Endodermal cell (in vitro differentiated cells): ENCODE measurements around the gene CSTA. TPM values are rescaled to one million over a fixed set of nuclear protein-coding genes. Genes with fewer than 3 reads are reported as not detected.

Experiments
- DNase-seq: peaks from one replicate; pipeline ENCODE4 v3.0.0-alpha.2; 2017
- H3K27ac ChIP-seq: 2 replicates; pipeline ENCODE4 v1.5.1; 2013; ENCODE audit warnings: mild to moderate bottlenecking, low read depth, low read length, moderate library complexity
- H3K27me3 ChIP-seq: 2 replicates; pipeline ENCODE4 v1.6.1; 2013; ENCODE audit warnings: mild to moderate bottlenecking, low read length, moderate library complexity; ENCODE audit not compliant: insufficient read depth, control insufficient read depth, poor library complexity, severe bottlenecking
- H3K36me3 ChIP-seq: 2 replicates; pipeline ENCODE4 v1.7.0; 2013; ENCODE audit warnings: mild to moderate bottlenecking, low read length, moderate library complexity; ENCODE audit not compliant: control insufficient read depth, insufficient read depth
- H3K4me1 ChIP-seq: one replicate; pipeline ENCODE4 v1.7.0; 2013; ENCODE audit warnings: low read length; ENCODE audit not compliant: control insufficient read depth, insufficient read depth
- H3K4me3 ChIP-seq: 2 replicates; pipeline ENCODE4 v1.5.1; 2013; ENCODE audit warnings: mild to moderate bottlenecking, low read length, moderate library complexity
- H3K9ac ChIP-seq: 2 replicates; pipeline ENCODE4 v1.6.1; 2013; ENCODE audit warnings: mild to moderate bottlenecking, low read length, moderate library complexity; ENCODE audit not compliant: poor library complexity, severe bottlenecking; ENCODE audit errors: extremely low read depth
- H3K9me3 ChIP-seq: 2 replicates; pipeline ENCODE4 v1.6.1; 2013; ENCODE audit warnings: mild to moderate bottlenecking, low read length, moderate library complexity; ENCODE audit not compliant: control insufficient read depth
- H3K27ac Mint-ChIP-seq: 2 replicates; pipeline ENCODE4 v1.8.0; 2020; ENCODE audit warnings: mixed read lengths
- H3K27me3 Mint-ChIP-seq: 2 replicates; pipeline ENCODE4 v1.8.0; 2021; ENCODE audit warnings: mild to moderate bottlenecking, mixed read lengths; ENCODE audit not compliant: insufficient read depth
- H3K36me3 Mint-ChIP-seq: 2 replicates; pipeline ENCODE4 v1.8.0; 2020; ENCODE audit warnings: low read depth, mixed read lengths
- H3K4me1 Mint-ChIP-seq: 2 replicates; pipeline ENCODE4 v1.8.0; 2020; ENCODE audit warnings: mixed read lengths
- H3K4me3 Mint-ChIP-seq: 2 replicates; pipeline ENCODE4 v1.8.0; 2020; ENCODE audit warnings: mild to moderate bottlenecking, moderate library complexity, mixed read lengths
- H3K9me3 Mint-ChIP-seq: 2 replicates; pipeline ENCODE4 v1.8.0; 2020; ENCODE audit warnings: mild to moderate bottlenecking, mixed read lengths
- CTCF ChIP-seq: fragments of 200-600 bp; sonication (generic); conservative IDR thresholded peaks from 2 replicates; pipeline ENCODE4 v1.5.0; 2021; ENCODE audit warnings: antibody characterized with exemption, mild to moderate bottlenecking
- WGBS, 2 experiments: methylation state at CpG; one replicate each; pipeline versions ENCODE4 v1.1.5 to v1.1.7; 2013; ENCODE audit warnings: missing lambda C conversion rate in 2 of 2, mixed read lengths in 1 of 2; ENCODE audit not compliant: insufficient coverage in 1 of 2, insufficient read length in 1 of 2; 5-methylcytosine and 5-hydroxymethylcytosine counted together
- total RNA-seq, 2 donors: library from RNA; stranded (reverse); fragmentation: NEBNext Ultra II Directional in 1 of 2; extraction: Animal tissue kit (Norgen Biotek cat#: 25700) in 1 of 2; gene quantifications; 2 replicates in 1 of 2; 3 replicates in 1 of 2; pipeline ENCODE4 v1.2.1, GENCODE V29; 2021

The CSTA gene
- total RNA-seq, 2 donors from 2014 or later = not detected

GRCh38 chr3:122353215-122353614, 28.2 kb downstream of the CSTA start:
- 85 to 86% methylated on average over 2 of the region's 2 CpGs for WGBS, 2 experiments
- TF ChIP-seq CTCF = no peak

GRCh38 chr3:122353893-122354401, 28.9 kb downstream of the CSTA start:
- no peak for DNase-seq
- TF ChIP-seq CTCF = no peak

More at GRCh38 chr3:122353215-122353614, 28.2 kb downstream of the CSTA start:
- H3K4me1 Mint-ChIP-seq = no peaks in the 10 kb centered on the region
- H3K9me3 Mint-ChIP-seq = no peaks in the 10 kb centered on the region
- Histone ChIP-seq H3K4me1 (no peaks in the 10 kb centered on the region), H3K27me3 (no peaks in the 10 kb centered on the region), H3K27ac (no peak overlapping the region), H3K9ac (no peak overlapping the region), H3K9me3 (no peaks in the 10 kb centered on the region), H3K4me3 (no peak overlapping the region), H3K36me3 (no peaks in the 10 kb centered on the region)
- H3K27ac Mint-ChIP-seq = no peak overlapping the region
- no peak overlapping the region for H3K4me3 Mint-ChIP-seq
- no peaks in the 10 kb centered on the region for H3K36me3 Mint-ChIP-seq
- no peak for DNase-seq
- peaks cover 9% of the 10 kb centered on the region for H3K27me3 Mint-ChIP-seq

GRCh38 chr3:122355612-122356011, 30.6 kb downstream of the CSTA start:
- DNase-seq = no peak
- WGBS, 2 experiments = 72 to 75% methylated on average over 4 of the region's 4 CpGs
- Mint-ChIP-seq H3K36me3 (peaks cover 11% of the 10 kb centered on the region), H3K4me3 (no peak overlapping the region), H3K4me1 (no peaks in the 10 kb centered on the region), H3K27me3 (peaks cover 9% of the 10 kb centered on the region), H3K27ac (no peak overlapping the region), H3K9me3 (no peaks in the 10 kb centered on the region)
- Histone ChIP-seq H3K4me3 (no peak overlapping the region), H3K36me3 (peaks cover 14% of the 10 kb centered on the region), H3K4me1 (no peaks in the 10 kb centered on the region), H3K27me3 (no peaks in the 10 kb centered on the region), H3K27ac (no peak overlapping the region), H3K9me3 (no peaks in the 10 kb centered on the region), H3K9ac (no peak overlapping the region)
- no peak for TF ChIP-seq CTCF

More at GRCh38 chr3:122353893-122354401, 28.9 kb downstream of the CSTA start:
- H3K9me3 Mint-ChIP-seq = no peaks in the 10 kb centered on the region
- no peak overlapping the region for H3K4me3 Mint-ChIP-seq
- H3K4me1 Mint-ChIP-seq = no peaks in the 10 kb centered on the region
- Histone ChIP-seq H3K27me3 (no peaks in the 10 kb centered on the region), H3K4me1 (no peaks in the 10 kb centered on the region), H3K4me3 (no peak overlapping the region), H3K36me3 (peaks cover 5% of the 10 kb centered on the region), H3K9me3 (no peaks in the 10 kb centered on the region), H3K9ac (no peak overlapping the region), H3K27ac (no peak overlapping the region)
- peaks cover 9% of the 10 kb centered on the region for H3K27me3 Mint-ChIP-seq
- no peak overlapping the region for H3K27ac Mint-ChIP-seq
- WGBS, 2 experiments = 94 to 100% methylated on average over 1 of the region's 1 CpG
- peaks cover 7% of the 10 kb centered on the region for H3K36me3 Mint-ChIP-seq
